NCI-H2107 treated with DMSO at 0.1 percent for 48 hours (cell line): Measurements from ENCODE around the gene BCL2L1.
"Not testable (repeated sequence)": the region's sequence is repeated elsewhere in the genome, so short reads cannot be mapped to it uniquely, and the experiment has no call there.

Experiments
- DNase-seq: peaks from one replicate; lab custom pipeline; 2025; ENCODE audit not compliant: unreplicated experiment; lab: John Stamatoyannopoulos, UW

The BCL2L1 gene

DNA sequence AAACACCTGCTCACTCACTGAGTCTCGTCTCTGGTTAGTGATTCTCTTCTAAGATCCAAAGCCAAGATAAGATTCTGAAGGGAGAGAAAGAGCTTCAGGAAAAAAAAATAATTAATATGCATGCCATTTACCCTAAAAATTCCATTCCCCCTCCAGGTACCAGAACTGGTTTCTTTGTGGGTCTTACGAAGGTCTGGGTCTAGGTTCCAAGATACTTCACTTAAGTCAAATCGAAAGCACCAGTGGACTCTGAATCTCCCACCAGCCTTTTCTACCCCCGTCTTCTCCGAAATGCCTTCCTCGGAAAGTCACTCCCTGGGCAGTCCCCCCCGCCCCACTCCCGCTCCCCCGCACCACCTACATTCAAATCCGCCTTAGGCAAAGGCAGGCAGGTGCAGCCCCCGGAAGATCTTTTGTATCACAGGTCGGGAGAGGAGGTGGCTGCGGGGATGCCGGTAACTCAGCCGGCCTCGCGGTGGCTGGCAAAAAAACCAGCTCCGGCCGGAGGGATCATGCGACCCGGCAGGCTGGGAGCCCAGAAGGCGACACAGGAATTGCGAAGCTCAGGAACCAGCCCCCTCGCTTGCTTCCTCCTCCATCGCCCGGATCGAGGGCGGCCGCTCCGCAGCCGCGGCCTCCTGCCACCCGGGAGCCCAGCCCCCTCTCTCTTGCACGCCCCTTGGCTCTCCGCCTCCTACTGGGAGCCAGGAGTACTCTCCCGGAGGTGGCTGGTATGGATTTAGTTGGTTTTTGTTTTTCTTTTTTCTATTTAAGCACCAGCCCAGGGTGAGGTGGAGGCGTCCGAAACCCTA, at the start of gene BCL2L1:
BCL2L1 (minus strand) TSS at position 612 of the 812 bp plus-strand sequence. CDS start 650 bp downstream, outside the sequence.
- peak; percentile 58 for DNase-seq

DNA sequence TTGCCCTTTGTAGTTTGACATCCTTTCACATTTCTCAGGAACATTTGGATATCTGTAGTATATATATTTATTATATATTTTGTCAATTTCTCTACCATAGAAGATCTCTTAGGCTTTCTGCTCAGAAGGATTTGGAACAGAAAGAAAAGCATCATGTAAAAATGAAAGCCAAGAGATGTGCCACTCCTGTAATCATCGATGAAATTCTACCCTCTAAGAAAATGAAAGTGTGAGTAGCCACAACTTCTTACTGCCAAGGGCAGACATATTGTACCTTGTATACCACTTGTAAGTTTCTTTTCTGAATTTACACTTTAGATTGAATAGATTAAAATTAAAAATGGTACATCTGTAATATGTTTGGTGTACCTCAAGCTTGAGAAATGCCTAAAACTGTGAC, 47.6 kb upstream of the BCL2L1 start:
- DNase-seq: no peak

DNA sequence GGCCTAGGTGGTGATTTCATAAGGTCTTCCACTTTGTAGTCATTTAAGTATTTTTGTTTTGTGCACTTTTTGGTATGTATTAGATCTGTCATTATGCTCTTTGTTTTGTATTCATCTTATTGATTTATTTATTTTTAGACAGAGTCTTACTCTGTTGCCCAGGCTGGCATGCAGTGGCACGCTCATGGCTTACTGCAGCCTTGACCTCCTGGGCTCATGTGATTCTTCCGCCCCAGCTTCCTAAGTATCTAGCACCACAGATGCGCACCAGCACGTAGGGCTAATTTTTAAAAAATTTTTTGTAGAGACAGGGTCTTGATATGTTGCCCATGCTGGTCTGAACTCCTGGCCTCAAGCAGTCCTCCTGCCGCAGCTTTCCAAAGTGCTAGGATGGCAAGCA, 47.0 kb upstream of the BCL2L1 start:
- no peak for DNase-seq

DNA sequence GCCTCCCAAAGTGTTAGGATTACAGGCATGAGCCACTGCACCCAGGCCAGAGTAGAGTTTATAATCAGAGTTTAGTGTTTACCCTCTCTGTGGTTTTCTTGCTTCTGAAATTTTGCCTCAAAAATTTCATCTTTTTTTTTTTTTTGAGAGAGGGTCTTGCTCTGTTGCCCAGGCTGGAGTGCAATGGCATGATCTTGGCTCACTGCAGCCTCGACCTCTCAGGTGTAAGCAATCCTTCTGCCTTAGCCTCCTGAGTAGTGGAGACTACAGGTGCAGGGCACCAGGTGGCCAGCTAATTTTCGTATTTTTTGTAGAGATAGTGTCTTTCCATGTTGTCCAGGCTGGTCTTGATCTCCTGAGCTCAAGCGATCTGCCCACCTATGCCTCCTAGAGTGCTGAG, 45.1 kb upstream of the BCL2L1 start:
- no peak for DNase-seq

DNA sequence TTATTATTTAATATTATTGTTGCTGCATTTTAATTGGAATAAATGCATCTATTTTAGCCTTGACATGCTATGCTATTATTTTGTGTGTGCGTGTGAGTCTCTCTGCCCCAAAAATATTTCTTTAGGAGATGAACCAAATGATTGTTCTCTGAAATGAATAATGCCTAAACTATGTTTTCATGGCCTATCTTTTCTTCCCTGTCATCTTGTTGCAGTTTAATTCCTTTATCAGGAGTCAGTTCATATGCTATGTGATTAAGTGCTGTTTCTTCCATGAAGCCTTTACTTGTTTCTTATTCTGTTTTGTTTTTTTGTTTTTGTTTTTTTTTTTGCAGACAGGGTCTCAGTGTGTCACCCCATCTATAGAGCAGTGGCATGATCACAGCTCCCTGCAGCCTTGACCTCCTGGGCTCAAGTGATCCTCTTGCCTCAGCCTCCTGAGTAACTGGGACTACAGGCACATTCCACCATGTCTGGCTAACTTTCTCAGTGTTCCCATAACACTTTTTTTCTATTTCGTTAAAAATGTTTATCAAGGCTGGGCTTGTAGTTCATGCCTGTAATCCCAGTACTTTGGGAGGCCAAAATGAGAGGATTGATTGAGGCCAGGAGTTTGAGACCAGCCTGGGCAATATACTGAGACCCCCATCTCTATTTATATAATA, 42.1 kb upstream of the BCL2L1 start:
- DNase-seq: no peak

DNA sequence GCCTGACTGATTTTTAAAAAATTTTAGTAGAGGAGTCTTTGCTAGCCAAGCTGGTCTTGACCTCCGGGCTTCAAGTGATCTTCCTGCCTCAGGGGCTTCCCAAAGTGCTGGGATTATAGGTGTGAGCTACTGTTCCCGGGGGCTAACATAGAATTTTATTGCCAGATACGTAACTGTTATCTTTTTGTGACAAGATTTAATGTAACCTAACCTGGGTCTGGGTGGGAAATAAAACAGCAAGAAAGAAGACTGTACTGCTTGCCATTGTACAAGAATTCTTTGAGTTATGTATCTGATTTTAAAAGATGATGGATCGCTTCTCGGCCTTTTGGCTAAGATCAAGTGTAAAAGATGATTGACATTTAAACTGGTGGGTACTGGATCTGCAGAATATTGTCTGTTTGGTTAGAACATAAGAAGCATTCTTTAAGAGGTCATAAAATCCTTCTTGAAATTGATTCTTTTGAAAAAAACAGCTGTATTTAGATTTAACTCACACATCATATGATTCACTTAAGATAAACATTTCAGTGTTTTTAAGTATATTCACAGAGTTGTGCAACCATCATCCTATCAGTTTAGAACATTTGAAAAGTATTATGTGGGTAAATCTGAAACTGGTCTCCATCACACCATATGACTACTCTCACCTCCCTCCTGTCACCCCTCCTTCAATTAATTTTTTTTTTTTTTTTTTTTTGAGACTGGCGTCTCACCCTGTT, 38.0 kb upstream of the BCL2L1 start:
- no peak for DNase-seq

DNA sequence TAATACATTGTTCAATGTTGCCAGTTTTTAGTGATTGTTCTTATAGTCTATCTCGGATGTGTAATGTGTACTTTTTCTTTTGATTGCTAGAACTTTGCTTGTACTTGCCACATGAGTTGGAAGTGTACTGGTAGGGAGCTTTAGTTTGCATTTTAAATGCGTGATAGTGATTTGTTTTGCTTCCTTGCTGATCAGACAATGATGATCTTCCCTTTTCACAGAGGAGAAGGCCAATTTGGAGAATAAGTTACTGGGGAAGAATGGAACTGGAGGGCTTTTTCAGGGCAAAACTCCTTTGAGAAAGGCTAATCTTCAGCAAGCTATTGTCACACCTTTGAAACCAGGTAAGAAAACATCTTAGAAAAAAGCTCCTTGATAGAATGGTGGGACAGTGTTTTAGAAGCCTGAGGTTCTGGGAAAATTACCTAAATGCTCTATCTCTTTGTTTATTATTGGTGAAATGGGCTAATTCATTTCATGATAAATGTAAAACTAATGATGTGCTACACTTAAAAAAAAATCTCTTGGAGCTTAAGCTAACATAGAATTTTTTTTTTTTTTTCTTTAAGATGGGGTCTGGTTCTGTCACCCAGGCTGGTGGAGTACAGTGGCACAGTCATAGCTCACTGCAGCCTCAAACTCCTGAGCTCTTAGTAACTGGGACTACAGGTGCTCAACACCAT, 37.3 kb upstream of the BCL2L1 start:
- DNase-seq: no peak

DNA sequence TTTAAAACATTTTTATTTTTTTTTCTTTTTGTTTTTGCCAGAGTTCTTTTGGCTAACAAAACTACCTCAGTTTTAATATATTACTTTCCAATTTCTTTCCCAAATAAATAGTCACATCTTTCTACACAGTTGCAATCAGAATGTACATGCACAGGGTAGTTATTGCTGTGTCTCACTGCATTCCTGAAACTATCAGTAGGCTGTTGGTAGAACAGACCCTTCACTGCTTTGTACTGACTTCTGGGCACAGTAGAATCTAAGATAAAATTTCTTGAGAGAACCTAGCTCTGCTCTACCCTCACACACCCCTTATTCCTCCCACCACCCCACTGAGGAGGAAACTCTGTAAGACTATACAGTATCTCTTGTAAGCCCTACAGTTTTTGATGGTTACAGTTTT, 36.3 kb upstream of the BCL2L1 start:
- no peak for DNase-seq

DNA sequence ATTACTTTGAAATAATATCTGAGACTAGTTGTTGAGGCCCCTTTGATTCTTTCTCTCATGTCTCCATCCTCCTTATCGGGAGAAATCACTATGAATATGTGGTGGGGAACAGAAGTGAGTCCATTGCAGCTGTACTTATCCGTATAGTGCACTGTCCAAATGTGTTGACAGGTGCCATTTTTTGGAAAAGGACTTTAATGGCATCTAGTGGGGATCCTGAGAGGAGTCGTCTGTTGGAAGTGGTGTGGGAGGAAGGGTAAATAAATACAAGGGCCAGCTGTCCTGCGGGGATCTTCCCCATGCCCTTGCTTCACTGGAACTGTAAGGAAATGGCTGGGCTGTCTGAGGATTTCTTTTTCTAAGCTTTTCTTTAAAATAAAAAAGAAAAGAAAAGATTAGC, 35.9 kb upstream of the BCL2L1 start:
- DNase-seq: no peak

DNA sequence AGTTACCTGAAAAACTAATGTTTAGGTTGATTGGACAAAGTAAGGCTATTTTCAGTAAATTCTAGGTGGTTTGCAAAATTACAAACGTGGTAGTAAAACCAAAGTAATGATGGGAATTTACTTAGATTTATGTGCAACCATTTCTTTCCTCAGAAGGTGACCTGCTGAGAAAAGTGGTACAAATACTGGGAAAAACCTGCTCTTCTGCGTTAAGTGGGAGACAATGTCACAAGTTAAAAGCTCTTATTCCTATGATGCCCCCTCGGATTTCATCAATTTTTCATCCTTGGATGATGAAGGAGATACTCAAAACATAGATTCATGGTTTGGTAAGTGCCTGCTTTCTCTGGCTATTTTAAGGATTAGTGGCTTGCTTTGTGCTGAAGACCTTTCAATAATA, 34.6 kb upstream of the BCL2L1 start:
- DNase-seq: no peak

DNA sequence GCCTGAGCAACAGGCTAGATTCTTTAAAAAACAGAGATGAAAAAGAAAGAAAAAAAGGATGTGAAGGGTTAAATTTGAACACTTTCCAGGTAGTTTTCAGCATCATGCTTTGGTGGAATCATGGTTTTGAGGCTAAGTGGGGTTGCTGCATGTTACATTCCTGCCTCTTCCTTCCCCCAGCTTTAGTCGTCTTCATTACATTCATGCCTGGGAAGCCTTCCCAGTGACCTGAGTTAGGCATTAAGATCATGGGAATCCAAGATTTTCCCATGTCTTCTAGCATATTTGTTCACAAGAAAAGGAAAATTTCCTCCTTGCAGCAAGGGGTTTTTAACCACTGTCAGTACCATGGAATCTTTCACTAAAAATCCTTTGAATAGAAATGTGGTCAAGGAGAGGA, 28.5 kb upstream of the BCL2L1 start:
- DNase-seq: no peak

DNA sequence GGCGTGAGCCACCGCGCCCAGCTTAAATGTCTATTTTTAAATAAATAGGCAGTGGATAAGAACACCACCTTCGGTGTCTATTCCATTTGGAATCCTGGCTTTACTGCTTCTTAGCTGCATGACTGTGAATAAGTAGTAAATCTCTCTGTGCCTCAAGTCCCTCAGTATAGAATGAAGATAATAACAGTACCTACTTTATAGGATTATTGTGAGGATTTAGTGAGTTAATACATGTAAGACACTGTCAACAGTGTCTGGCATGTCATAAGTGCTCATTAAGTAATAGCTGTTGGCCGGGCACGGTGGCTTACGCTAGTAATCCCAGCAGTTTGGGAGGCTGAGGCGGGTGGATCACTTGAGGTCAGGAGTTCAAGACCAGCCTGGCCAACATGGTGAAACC, 26.6 kb upstream of the BCL2L1 start:
- no peak for DNase-seq

DNA sequence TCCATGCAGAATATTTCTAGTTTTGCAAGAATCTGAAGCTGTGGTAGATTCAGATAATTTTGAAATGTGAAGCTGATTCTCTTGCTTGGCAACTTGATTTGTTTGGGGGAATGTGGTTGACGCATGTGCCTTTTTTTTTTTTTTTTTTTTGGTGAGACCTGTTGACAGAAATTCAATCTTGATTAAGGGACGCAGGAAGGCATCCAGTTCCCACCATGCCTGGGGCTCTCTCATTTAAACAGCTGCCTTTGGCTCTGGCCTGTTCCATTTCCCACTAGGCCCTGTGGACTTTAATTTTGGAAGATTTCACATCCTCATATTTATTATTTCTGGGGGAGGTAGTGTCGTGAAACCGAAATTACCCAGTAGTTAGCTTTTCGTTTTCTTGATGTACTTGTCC, 25.0 kb upstream of the BCL2L1 start:
- no peak for DNase-seq

DNA sequence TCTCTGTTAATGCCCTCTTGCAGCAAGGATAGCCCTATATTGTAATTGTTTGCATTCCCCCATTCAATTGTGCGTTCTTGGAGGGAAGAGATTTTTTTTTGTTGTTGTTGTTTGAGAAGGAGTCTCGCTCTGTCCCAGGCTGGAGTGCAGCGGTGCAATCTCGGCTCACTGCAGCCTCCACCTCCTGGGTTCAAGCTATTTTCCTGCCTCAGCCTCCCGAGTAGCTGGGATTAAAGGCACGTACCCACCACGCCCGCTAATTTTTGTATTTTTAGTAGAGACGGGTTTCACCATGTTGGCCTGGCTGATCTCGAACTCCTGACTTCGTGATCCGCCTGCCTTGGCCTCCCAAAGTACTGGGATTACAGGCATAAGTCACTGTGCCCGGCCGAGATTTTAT, 24.4 kb upstream of the BCL2L1 start:
- DNase-seq: not testable (repeated sequence)

DNA sequence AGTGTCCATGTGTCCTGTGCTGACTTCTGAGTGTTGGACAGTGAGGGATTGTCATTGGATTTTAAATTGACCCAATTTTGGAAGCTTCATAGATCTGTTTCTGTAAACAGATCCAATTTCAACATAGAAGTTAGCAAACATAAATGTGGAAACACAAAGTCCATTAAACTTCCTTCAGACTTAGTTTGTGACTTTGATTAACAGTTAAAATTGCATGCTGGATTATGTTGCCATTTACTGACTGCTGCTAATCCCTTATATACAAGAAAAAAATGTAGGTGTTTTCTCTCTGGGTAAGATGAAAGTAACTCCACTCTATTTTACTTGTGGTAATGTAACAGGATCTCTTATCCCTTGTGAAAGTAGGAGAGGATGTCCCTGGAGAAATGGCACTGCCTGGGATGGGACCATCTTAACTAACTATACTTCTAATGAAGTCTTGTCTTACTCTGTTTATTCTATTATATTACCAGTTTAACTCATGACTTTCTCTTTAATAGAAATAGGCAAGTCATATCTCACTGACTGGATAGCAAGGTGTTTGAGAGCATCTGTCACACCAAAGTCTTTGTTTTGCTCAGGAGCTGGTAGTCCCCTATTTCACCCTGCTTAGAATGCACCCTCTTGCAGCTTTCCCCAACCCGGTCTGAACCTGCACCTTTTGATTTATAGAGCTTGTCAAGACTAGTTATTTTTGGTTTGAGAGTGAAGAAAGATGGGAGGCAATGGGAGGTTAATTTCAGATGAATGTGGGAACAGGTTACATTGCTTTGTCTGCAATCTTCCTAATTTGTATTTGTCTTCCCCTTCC, 23.6 kb upstream of the BCL2L1 start:
- no peak for DNase-seq

DNA sequence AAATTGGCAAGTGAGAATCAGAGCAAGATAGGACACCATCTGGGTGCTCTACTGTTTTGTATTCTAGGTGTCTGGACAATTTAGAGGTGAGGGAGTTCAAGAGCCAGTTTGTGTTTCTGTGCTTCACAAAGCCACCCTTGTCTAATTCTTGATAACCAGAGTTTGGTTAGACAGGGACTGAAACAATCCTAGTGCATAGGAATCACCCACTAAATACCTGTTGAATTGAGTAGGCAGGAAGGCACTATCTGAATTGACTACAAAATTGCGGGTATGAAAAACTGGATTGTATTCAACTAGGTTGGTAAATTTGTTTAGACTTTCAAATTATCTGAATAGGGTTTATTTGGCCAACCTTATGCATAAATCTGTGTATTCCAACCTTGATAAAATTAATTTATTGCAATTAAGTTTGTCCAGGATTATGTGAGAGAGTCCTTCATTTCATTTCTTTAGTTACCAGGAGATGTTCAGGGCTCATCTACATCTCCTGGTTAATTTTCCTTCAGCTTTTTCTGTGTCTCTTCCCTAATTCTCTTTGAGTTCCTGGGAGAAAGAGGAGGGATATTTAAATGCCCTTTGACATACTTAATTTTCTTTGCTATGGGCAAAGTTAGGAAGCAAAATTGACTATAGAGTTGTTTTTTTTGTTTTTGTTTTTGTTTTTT, 18.1 kb upstream of the BCL2L1 start:
- DNase-seq: no peak

DNA sequence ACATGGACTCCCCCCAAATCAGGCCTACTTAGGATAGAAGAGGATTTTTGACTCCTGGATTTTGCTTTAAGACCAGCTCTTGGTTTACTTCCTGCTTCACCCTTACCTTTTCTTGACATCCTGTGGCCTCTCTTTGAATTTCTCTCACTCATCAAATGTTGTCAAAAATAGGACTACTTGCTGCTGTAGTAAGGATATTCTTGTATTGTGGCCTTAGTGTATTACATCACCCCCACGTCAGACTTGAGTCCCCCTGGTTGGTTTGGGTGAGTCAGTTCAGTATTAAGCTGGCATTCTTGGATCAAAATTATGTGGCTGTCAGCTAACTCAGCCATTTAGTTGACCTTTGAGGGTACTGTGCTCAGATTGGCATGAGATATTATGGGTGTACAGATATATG, 17.5 kb upstream of the BCL2L1 start:
- no peak for DNase-seq

DNA sequence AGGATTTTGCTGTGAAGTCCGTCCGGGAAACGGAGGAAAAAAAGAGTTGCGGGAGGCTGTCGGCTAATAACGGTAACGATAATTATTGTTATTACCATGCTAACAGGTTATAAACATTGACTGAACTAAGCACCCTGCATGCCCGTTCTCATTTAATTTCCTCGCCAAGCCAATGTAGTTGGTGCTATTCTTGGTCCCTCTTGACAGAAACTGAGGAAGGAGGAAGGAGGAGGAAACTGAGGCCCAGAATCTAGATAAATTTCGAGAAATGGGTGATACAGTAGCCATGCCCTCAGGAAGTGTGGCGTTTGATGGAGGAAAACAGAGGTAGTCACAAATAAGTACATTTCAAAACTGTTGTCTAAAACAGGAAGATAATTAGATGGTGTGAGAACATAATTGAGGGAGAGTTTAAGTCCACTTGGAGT, 16.9 kb upstream of the BCL2L1 start:
- DNase-seq: no peak

DNA sequence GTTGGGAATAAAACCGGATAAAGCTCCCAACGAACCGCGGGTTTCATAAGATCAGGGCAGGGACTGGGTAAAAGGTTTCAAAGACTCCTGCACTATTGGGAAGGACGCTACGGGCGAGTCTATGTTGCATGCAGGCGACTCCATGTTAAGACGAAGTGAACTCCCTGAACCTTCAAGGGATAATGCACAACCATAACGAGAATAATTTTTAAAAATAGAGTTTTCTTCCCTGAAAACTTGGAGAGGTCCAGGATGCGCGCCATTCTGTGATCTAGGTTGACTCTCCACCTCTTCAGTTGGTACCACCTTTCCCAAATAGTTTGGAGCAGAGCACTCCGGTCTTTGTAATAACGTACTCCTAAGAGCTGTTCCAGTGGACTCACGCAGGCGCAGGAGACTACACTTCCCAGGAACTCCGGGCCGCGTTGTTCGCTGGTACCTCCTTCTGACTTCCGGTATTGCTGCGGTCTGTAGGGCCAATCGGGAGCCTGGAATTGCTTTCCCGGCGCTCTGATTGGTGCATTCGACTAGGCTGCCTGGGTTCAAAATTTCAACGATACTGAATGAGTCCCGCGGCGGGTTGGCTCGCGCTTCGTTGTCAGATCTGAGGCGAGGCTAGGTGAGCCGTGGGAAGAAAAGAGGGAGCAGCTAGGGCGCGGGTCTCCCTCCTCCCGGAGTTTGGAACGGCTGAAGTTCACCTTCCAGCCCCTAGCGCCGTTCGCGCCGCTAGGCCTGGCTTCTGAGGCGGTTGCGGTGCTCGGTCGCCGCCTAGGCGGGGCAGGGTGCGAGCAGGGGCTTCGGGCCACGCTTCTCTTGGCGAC, 16.3 kb upstream of the BCL2L1 start, which contains the start of gene TPX2:
TPX2 (plus strand) TSS at position 562 of the 821 bp plus-strand sequence. CDS start 18,187 bp downstream, outside the sequence.
- peak; percentile 93 for DNase-seq
